Measurements from ENCODE around the gene PARM1.

- no peak for TF ChIP-seq EGR1 (IDR thresholded peaks at IDR 0.05)
- no peak for TF ChIP-seq EP300 (IDR thresholded peaks at IDR 0.05; ENCODE audit: borderline replicate concordance)
- TF ChIP-seq CEBPB (IDR thresholded peaks at IDR 0.05): no peak
- no peak for TF ChIP-seq RAD21 (IDR thresholded peaks at IDR 0.05; ENCODE audit: low read depth)
- TF ChIP-seq YY1 (IDR thresholded peaks at IDR 0.05; ENCODE audit: low read depth): no peak
- TF ChIP-seq MAX (IDR thresholded peaks at IDR 0.05): no peak
- TF ChIP-seq REST (IDR thresholded peaks at IDR 0.05; ENCODE audit: low read depth): no peak
- no peak for TF ChIP-seq TAF1 (IDR thresholded peaks at IDR 0.05; ENCODE audit: low read depth)
- no peak for TF ChIP-seq NFIC (IDR thresholded peaks at IDR 0.05)
- TF ChIP-seq FOXM1 (IDR thresholded peaks at IDR 0.05; ENCODE audit: borderline replicate concordance, low read depth): no peak
Observed at GRCh38 chr4:75042601-75043208, 109.8 kb downstream of the PARM1 start.
